ENCODE data around the gene RAF1.
"Not testable (repeated sequence)": the region's sequence is repeated elsewhere in the genome, so short reads cannot be mapped to it uniquely, and the experiment has no call there.

Gene RAF1

DNA sequence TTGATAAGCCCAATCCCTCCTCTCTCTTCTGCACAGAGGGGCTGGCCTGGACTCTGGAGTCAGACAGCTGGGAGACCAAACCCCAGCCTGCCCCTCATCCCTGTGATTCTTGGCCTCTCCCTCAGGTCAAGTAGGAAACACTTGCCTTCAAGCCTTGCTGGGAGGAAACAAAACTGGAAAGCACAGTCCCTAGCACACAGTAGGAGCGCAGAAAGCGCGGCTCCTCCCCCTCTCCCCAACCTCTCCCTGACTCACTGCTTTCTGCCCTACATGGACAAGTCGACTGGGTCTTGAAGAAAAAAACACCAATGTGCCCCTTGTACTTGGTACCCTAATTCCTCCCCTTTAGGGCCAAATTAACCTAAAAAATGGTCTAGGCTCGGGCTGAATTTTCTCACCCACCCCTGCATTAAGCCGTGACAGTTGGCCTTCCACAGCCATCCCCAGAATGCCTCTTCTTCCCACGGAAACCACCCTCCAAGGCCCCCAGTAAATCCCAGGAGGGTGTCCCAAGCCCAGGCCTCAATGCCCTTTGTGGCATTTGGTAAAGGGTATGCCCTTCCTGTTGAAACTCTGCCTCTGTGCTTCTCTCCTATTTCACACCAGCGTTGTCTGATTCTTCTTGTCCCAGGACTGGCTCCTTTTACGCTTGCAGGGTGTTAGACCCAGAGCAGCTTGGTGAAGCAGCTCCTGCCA, 11.3 kb upstream of the RAF1 start:
- DNase-seq: no peak

DNA sequence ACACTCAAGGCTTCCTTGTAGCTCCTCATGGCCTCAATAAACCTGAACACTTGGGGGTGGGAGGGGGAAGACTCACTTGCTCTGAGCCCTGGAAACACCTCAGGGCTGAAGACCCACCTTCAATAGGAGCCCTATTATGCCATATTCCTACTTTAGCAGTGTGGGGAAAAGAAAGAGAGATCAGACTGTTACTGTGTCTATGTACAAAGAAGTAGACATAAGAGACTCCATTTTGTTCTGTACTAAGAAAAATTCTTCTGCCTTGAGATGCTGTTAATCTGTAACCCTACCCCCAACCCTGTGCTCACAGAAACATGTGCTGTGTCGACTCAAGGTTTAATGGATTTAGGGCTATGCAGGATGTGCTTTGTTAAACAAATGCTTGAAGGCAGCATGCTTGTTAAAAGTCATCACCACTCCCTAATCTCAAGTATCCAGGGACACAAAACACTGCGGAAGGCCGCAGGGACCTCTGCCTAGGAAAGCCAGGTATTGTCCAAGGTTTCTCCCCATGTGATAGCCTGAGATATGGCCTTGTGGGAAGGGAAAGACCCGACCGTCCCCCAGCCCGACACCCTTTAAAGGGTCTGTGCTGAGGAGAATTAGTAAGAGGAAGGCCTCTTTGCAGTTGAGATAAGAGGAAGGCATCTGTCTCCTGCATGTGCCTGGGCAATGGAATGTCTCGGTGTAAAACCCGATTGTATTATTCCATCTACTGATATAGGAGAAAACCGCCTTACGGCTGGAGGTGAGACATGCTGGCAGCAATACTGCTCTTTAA, 10.2 kb upstream of the RAF1 start:
- DNase-seq: not testable (repeated sequence)

GRCh38 chr3:12671120-12671450, 7.2 kb upstream of the RAF1 start:
- no peak for DNase-seq

DNA sequence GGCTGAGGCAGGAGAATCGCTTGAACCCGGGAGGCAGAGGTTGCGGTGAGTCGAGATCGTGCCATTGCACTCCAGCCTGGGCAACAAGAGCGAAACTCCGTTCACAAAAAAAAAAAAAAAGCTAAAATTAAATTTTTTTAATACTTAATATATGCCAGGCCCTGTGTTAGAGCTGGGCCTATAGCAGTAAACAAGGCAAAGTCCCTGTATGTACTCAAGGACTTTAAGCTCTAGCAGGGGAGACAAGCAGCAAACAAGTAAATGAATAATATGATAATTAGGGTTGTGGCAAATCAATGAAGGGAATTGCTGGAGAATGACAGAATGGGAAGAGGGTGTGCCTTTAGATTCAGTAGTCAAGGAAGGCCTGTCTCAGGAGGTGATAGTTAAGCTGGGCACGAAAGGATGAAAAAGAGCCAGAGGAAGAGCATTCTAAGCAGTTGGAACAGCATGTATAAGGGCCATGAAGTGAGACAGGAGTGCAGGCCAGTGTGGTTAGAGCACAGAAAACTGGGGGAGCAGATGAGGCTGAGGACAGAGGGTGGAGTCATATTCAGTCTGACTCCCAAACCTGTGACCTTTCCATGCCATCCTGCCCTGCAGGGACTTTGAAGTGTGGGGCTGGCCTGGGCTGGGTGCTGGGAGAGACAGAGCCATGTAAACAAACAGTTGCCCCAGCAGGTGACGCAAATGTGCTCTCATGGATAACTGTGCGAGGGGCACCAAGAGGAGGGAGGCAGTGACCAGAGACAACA, 6.6 kb upstream of the RAF1 start:
- no peak for DNase-seq

DNA sequence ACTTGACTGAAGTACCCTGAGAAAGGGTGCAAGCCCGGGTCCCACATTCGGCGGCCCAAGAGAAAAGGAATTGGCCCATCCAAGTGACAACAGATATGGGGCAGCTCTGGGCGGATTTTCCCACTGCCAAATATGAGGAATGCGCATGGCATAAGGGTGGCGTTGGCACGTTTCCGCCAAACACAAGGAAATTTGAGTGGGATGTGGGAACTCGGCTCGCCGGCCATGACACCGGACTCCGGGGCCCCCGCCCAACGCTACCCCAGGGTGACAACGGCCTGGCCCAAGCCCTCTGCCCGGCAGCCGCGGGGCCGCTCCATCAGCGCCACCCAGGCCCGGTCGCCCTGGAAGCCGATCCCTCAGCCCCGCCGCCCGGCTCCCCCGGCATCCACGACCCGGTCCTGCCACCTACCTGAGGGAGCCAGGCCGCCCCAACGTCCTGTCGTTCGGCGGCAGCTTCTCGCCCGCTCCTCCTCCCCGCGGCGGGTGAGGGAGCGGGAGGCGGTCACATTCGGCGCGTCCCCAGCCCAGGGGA, 449 bp downstream of the RAF1 start:
- peak; percentile 49 for DNase-seq

- DNase-seq: peak; percentile 50
Measured at GRCh38 chr3:12662593-12663400, 1.1 kb downstream of the RAF1 start.

DNA sequence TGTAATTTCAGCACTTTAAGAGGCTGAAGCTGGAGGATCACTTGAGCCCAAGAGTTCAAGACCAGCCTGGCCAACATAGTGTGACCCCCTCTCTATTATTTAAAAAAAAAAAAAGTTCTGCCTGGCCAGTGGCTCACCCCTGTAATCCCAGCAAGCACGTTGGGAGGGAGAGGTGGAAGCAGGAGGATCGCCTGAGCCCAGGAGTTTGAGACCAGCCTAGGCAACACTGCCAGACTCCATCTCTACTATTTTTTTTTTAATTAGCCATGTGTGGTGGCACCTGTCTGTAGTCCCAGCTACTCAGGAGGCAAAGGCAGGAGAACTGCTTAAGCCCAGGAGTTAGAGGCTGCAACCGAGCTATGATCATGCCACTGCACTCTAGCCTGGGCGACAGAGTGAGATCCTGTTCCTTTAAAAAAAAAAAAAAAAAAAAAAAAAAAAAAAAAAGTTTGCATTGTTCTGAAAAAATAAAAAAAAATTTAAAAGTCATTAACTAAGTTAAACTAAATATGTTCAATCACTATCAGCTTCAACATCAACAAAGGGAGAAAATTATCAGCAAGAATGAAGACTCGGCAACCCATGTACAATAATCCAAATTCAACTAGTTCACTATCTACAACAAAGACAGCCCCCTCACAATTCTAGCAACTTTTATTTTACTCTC, 1.9 kb downstream of the RAF1 start:
- DNase-seq: no peak

GRCh38 chr3:12661375-12661774, 2.5 kb downstream of the RAF1 start:
- not testable (repeated sequence) for DNase-seq

- no peak for DNase-seq
Measured at GRCh38 chr3:12660196-12660595, 3.7 kb downstream of the RAF1 start.

DNA sequence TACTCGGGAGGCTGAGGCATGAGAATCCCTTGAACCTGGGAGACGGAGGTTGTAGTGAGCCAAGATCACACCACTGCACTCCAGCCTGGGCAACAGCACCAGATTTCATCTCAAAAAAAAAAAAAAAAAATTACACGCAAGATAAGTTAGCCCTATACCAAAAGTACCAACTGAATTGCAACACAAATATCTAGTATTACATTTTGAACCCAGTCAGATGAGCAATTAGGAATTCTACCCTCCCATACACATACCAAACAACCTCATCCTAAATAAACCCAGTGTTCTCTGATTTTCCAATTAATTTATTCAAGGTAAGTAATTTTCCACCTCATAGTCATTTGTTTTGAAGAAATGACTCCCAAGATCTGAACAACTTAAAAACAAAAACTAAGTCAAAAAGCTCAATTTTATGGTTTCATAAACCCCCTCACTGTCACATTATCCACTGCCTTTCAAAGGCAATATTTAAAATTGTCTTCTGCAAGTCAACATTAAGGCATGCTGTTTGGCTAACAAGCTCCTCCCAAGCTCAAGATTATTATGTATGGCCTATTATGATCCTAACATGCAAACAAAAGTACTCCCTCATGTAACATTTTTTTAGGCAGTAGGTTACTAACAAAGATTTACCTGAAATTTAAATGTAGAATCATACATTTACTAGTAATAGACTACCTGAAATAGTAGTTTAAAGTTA, 4.5 kb downstream of the RAF1 start:
- no peak for DNase-seq

DNA sequence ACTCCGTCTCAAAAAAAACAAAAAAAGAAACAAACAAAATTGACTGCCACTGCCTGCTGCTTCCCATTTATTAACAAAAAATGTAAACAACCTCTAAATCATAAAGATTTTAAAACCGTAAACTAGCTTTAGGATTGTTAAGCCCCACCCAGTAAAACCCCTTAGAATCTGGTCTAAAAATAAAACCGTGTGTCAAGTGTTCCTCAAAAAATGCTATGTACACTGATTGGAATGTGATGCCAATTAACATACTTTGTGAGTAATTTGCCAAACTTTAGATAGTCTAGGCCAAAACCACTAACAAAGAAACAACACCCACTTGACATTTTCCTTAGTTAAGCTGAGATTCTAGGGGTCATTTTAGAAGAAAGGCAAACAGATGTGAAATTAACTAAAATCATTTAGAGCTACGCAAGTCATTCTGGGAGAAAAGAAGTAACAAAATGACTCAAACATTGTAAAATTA, 5.3 kb downstream of the RAF1 start:
- no peak for DNase-seq

DNA sequence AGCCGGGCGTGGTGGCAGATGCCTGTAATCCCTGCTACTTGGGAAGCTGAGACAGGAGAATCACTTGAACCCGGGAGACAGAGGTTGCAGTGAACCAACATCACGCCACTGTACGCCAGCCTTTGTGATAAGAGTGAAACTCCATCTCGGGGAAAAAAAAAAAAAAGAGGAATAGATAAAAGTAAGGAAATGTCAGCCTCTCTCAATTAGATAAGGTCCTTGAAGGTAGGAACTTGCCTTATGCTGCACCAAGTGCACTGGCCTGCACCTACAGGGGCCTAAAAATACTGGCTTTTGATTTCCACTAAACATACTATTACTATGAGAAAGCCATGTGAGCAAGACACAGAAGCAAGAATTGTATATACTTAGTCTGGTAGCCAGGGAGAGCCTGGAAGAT, 7.1 kb downstream of the RAF1 start:
- DNase-seq: no peak

DNA sequence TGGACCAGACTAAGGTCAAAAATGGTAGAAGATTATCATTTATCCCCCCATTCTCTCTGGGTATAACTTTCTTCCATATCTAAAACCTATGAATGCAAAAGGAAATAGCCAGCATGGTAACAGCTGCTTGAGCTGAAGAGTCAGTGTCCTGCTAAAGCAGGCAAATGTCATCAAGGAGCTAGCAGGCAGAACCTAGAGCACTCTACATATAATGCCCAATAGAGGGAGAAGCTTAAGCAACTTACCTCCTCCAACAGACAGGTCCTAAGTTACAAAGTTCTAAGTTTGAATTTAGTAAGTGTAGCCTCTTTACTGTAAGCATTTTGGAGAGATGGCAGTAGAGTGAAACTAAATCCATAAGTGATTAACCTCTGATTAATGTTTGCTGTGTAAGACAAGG, 7.7 kb downstream of the RAF1 start:
- DNase-seq: no peak

- no peak for DNase-seq
Measured at GRCh38 chr3:12655701-12656100, 8.2 kb downstream of the RAF1 start.

DNA sequence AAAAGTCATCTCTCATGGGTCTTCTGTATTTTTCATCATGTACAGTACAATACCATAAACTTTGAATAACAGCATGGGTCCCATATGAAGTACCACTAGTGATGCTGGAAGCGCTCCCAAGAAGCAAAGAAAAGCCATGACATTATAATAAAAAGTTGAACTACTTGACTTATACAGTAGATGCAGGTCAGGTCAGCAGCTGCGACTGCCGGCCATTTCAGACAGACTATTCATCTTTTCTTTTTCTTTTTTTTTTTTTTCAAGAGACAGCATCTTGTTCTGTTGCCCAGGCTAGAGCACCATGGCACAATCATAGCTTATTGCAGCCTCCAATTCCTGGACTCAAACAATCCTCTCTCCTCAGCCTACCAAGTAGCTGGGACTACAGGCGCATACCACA, 10.2 kb downstream of the RAF1 start:
- no peak for DNase-seq

DNA sequence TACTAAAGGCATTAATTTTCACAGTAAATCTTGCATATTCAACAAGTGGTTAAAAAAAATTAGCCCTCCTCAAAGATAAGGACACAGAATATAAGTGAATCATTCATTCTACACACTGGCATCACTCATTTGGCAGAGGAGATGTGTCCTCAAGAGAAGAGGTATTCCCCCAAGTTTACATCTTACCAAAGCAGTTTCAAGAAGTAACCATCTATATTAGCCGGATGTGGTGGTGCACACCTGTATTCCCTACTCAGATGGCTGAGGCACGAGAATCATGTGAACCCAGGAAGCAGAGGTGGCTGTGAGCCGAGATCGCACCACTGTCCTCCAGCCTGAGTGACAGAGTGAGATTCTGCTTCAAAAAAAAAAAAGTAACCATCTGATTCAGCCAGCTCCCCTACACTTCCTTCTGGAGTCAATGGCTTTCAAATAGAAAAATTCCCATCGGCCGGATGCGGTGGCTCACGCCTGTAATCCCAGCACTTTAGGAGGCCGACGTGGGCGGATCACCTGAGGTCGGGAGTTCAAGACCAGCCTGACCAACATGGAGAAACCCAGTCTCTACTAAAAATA, 15.4 kb downstream of the RAF1 start:
- DNase-seq: no peak

DNA sequence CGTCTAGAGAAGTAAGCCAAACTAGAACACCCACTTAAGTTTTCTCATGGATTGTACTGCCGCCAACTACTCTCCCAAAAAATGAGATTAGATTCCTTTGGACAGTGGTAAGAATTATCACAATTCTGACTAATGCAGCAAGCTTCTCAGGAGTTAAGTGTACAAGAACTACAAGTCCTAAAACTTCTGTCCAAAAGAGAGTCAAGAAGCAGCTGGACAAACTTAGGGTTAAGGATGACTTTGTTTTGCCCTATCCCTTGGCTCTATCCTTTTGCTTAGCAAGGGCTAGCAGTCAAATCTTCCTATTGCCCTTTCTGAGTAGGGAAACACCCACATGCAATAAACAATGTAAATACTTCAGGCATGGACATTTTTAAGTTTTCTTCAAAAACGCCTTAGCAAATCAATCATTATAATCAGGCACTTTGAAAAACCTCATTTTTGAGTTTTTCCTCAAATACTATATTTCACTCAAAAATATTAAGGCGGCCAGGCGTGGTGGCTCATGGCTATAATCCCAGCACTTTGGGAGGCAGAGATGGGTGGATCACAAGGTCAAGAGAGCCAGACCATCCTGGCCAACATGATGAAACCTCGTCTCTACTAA, 19.5 kb downstream of the RAF1 start:
- no peak for DNase-seq

- DNase-seq: no peak
Measured at GRCh38 chr3:12643724-12644123, 20.2 kb downstream of the RAF1 start.

GRCh38 chr3:12643010-12643380, 20.9 kb downstream of the RAF1 start:
- no peak for DNase-seq

GRCh38 chr3:12640853-12641252, 23.1 kb downstream of the RAF1 start:
- not testable (repeated sequence) for DNase-seq

DNA sequence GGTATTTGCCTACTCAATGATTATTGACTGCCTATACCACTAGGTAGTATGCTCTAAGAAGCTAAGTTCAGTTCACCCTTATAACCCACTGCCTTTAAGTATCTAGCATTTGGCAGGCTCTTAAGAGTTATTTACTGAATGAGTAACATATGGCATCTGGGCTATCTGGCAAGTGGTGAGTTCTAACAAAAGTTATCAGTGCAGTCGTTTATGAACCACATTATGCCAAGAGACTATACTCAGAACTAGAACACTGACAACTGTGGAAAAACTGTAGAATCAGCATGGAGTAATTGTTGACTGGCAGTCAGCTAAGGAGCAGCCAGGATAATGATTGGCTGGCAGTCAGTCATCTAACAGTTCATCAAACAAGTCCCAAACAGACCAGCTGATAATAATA, 25.8 kb downstream of the RAF1 start:
- no peak for DNase-seq

All from midbrain (tissue), 1 donor.